Neural cell (in vitro differentiated cells): Measurements from ENCODE around the gene NCOA3. TPM values are rescaled to one million over a fixed set of nuclear protein-coding genes. Genes with fewer than 3 reads are reported as not detected.

ENCODE experiments used
- H2AFZ ChIP-seq: fragments of 200-600, 300-800 bp; sonication (generic), shearing (Covaris generic); 2 replicates; pipeline ENCODE4 v1.6.0; 2014; ENCODE audit warnings: low read depth, mild to moderate bottlenecking, antibody characterized with exemption, low read length, moderate library complexity
- H3F3A ChIP-seq: fragments of 200-600 bp; shearing (Covaris generic); 2 replicates; pipeline ENCODE4 v1.6.1; 2016; ENCODE audit warnings: mild to moderate bottlenecking, moderate library complexity, mixed read lengths, antibody characterized with exemption, low read length; ENCODE audit not compliant: insufficient read depth, poor library complexity, severe bottlenecking
- H3K27ac ChIP-seq: fragments of 200-600, 300-800 bp; sonication (generic), shearing (Covaris generic); 2 replicates; pipeline ENCODE4 v1.5.1; 2014; ENCODE audit warnings: mild to moderate bottlenecking, low read length, moderate library complexity
- H3K27me3 ChIP-seq: fragments of 300-800, 200-600 bp; sonication (generic), shearing (Covaris generic); 2 replicates; pipeline ENCODE4 v1.6.0; 2014; ENCODE audit warnings: mild to moderate bottlenecking, low read depth, low read length, moderate library complexity; ENCODE audit not compliant: insufficient read depth
- H3K36me3 ChIP-seq: fragments of 300-800, 200-600 bp; sonication (generic), shearing (Covaris generic); 2 replicates; pipeline ENCODE4 v1.5.1; 2014; ENCODE audit warnings: mild to moderate bottlenecking, antibody characterized with exemption, low read length, moderate library complexity; ENCODE audit not compliant: insufficient read depth
- H3K4me2 ChIP-seq: fragments of 300-800, 200-600 bp; sonication (generic), shearing (Covaris generic); 2 replicates; pipeline ENCODE4 v1.6.0; 2014; ENCODE audit warnings: mild to moderate bottlenecking, low read length
- H3K4me3 ChIP-seq: fragments of 300-800, 200-600 bp; sonication (generic), shearing (Covaris generic); 2 replicates; pipeline ENCODE4 v1.5.1; 2014; ENCODE audit warnings: mild to moderate bottlenecking, low read length, moderate library complexity
- H3K79me2 ChIP-seq: fragments of 200-600 bp; shearing (Covaris generic); replicated peaks from 2 replicates; pipeline ENCODE4 v1.6.0; 2014; ENCODE audit warnings: mild to moderate bottlenecking, low read length, moderate library complexity; ENCODE audit not compliant: insufficient read depth
- H3K9ac ChIP-seq: fragments of 300-800, 200-600 bp; sonication (generic), shearing (Covaris generic); 2 replicates; pipeline ENCODE4 v1.6.1; 2016; ENCODE audit warnings: mild to moderate bottlenecking, low read length, mixed read lengths
- H3K9me2 ChIP-seq: fragments of 200-600 bp; shearing (Covaris generic); 2 replicates; pipeline ENCODE4 v1.6.1; 2016; ENCODE audit warnings: mild to moderate bottlenecking, low read length, mixed read lengths; ENCODE audit not compliant: insufficient read depth
- H3K9me3 ChIP-seq: fragments of 200-600, 300-800 bp; sonication (generic), shearing (Covaris generic); 2 replicates; pipeline ENCODE4 v1.6.1; 2016; ENCODE audit warnings: mild to moderate bottlenecking, mixed run types, low read length, moderate library complexity, mixed read lengths
- H4K20me1 ChIP-seq: fragments of 200-600 bp; shearing (Covaris generic); 2 replicates; pipeline ENCODE4 v1.6.1; 2016; ENCODE audit warnings: mild to moderate bottlenecking, mixed run types; ENCODE audit not compliant: insufficient read depth
- CTCF ChIP-seq: fragments of 450-650 bp; IDR thresholded peaks from 2 replicates; pipeline ENCODE4 v1.5.1; 2014; ENCODE audit warnings: antibody characterized with exemption, mild to moderate bottlenecking, moderate library complexity; ENCODE audit not compliant: poor library complexity, severe bottlenecking
- EP300 ChIP-seq: fragments of 450-650 bp; conservative IDR thresholded peaks from 2 replicates; pipeline ENCODE4 v1.6.1; 2014; ENCODE audit warnings: antibody characterized with exemption, mild to moderate bottlenecking, moderate library complexity; ENCODE audit not compliant: poor library complexity, severe bottlenecking
- EZH2 ChIP-seq: fragments of 200-600, 300-800 bp; shearing (Covaris generic), sonication (generic); IDR thresholded peaks from 2 replicates; pipeline ENCODE4 v1.6.1; 2014; ENCODE audit warnings: antibody characterized with exemption, low read length, borderline replicate concordance, mild to moderate bottlenecking; ENCODE audit not compliant: insufficient read depth, poor library complexity, severe bottlenecking
- MXI1 ChIP-seq: fragments of 450-650 bp; conservative IDR thresholded peaks from 2 replicates; pipeline ENCODE4 v1.6.1; 2014; ENCODE audit warnings: antibody characterized with exemption, mild to moderate bottlenecking; ENCODE audit not compliant: poor library complexity, severe bottlenecking
- POLR2AphosphoS5 ChIP-seq: IDR thresholded peaks from 2 replicates; pipeline ENCODE4 v1.6.1; 2012
- RAD21 ChIP-seq: fragments of 450-650 bp; conservative IDR thresholded peaks from 2 replicates; pipeline ENCODE4 v1.6.1; 2014; ENCODE audit warnings: antibody characterized with exemption, mild to moderate bottlenecking, moderate library complexity
- REST ChIP-seq: IDR thresholded peaks from 2 replicates; pipeline ENCODE4 v1.6.1; 2012; ENCODE audit warnings: borderline replicate concordance
- SMC3 ChIP-seq: fragments of 450-650 bp; conservative IDR thresholded peaks from 2 replicates; pipeline ENCODE4 v1.6.1; 2014; ENCODE audit warnings: antibody characterized with exemption, mild to moderate bottlenecking, moderate library complexity; ENCODE audit not compliant: poor library complexity
- TAF1 ChIP-seq: IDR thresholded peaks from 2 replicates; pipeline ENCODE4 v1.6.1; 2012; ENCODE audit warnings: low read depth
- polyA plus RNA-seq: library from polyadenylated mRNA; depleted of rRNA; stranded (reverse); fragments of >200 nt; gene quantifications from 2 replicates; pipeline ENCODE4 v1.2.3, GENCODE V29; 2014

Gene NCOA3
- polyA plus RNA-seq, 1 donor from 2014 or later, result 14.2 TPM

GRCh38 chr20:47466213-47466612 is 35.5 kb upstream of the NCOA3 start:
- H4K20me1 ChIP-seq, result no peaks in the 10 kb centered on the region
- H3K27ac ChIP-seq, result no peak overlapping the region
- H3F3A ChIP-seq, result no peaks in the 10 kb centered on the region
- no peak overlapping the region for H2AFZ ChIP-seq
- no peaks in the 10 kb centered on the region for H3K9me3 ChIP-seq
- H3K36me3 ChIP-seq, result no peaks in the 10 kb centered on the region
- TF ChIP-seq POLR2AphosphoS5 (no peak), TAF1 (no peak), REST (no peak), SMC3 (no peak), EP300 (no peak), CTCF (no peak), EZH2 (no peak)
- no peaks in the 10 kb centered on the region for H3K79me2 ChIP-seq
- no peaks in the 10 kb centered on the region for H3K9me2 ChIP-seq
- no peak overlapping the region for H3K9ac ChIP-seq
- no peak overlapping the region for H3K4me2 ChIP-seq
- no peaks in the 10 kb centered on the region for H3K27me3 ChIP-seq
- no peak overlapping the region for H3K4me3 ChIP-seq

- Histone ChIP-seq H4K20me1 (no peaks in the 10 kb centered on the region), H3F3A (no peaks in the 10 kb centered on the region), H3K79me2 (no peaks in the 10 kb centered on the region), H3K27me3 (no peaks in the 10 kb centered on the region), H3K9ac (no peak overlapping the region), H3K9me3 (no peaks in the 10 kb centered on the region), H3K27ac (no peak overlapping the region), H3K9me2 (no peaks in the 10 kb centered on the region), H3K4me3 (no peak overlapping the region), H3K36me3 (no peaks in the 10 kb centered on the region), H2AFZ (no peak overlapping the region), H3K4me2 (no peak overlapping the region)
- no peak for TF ChIP-seq MXI1
- TF ChIP-seq RAD21, result no peak
- no peak for TF ChIP-seq POLR2AphosphoS5
- TF ChIP-seq REST, result no peak
- no peak for TF ChIP-seq CTCF
- TF ChIP-seq SMC3, result no peak
- no peak for TF ChIP-seq EP300
- no peak for TF ChIP-seq EZH2
- TF ChIP-seq TAF1, result no peak
Observed at GRCh38 chr20:47466704-47467459, 34.8 kb upstream of the NCOA3 start.
